NCI-H187 (cell line): ENCODE results near the gene PM20D2.

Source experiments
- DNase-seq, 2 experiments: peaks; one replicate each; lab custom pipeline; 2025; lab: John Stamatoyannopoulos, UW

Gene PM20D2

DNA sequence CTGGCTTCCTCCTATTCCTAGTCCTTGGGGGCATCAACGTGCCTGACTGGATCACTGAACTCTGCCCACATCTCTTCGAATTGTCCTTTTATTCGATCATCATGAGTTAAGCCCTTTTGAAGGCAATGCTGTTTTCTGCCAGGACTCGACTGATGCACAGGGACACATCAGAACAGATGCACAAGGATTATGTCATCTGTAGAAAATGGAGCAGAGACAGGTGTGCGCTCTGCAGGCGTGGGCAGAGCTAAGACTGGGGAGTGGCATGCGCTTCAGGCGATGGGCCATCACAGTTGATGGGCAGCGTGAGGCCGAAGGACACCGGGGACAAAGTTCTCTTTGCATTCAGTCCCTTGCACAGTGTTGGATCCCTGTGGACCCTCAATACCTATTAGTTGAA is 58.2 kb downstream of the PM20D2 start:
- DNase-seq: no peak

- DNase-seq: no peak
Measured at GRCh38 chr6:89205819-89206218, 60.0 kb downstream of the PM20D2 start.

GRCh38 chr6:89208551-89208950 is 62.7 kb downstream of the PM20D2 start:
- DNase-seq: no peak

DNA sequence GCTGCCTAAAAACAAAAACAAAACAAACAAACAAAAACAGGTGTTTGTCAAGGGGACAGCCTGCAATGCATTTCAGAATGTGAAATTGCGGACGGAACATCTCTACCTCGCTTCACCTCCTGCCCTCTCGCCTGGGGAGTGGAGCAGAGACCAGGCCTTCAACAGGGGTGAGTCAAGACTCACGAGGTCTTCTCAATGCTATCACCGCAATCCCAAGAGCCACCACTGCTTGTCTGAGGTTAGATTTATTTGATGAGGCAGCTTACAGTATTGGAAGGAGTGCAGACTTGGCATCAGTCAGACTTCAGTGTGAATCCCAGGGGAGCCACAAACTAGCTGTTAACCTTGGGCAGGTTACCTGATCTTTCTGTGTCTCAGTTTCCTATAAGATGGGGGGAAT is 63.6 kb downstream of the PM20D2 start:
- DNase-seq: no peak

DNA sequence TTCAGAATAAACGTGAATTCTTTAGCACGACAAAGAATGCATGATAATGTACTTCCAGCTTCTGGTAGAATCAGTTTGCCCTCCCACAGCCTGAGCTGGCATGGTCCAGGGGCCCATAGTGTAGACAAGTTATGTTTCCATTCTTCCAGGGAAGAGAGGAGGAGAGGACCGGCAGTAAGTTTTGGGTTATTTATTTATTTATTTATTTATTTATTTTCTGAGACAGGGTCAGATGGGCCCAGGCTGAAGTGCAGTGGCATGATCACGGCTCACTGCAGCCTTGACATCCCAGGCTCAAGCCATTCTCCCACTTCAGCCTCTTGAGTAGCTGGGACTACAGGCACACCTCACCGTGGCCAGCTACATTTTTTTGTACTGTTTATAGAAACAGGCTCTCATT is 66.6 kb downstream of the PM20D2 start:
- no peak for DNase-seq

- no peak for DNase-seq
Measured at GRCh38 chr6:89214197-89214596, 68.3 kb downstream of the PM20D2 start.
